GM03348 (cell line): ENCODE results near the gene ZNF189.
"Not testable (repeated sequence)": the region's sequence is repeated elsewhere in the genome, so short reads cannot be mapped to it uniquely, and the experiment has no call there.

Source experiments
- DNase-seq: peaks from one replicate; pipeline ENCODE4 v3.0.0; 2012; ENCODE audit warnings: low spot score

The ZNF189 gene

DNA sequence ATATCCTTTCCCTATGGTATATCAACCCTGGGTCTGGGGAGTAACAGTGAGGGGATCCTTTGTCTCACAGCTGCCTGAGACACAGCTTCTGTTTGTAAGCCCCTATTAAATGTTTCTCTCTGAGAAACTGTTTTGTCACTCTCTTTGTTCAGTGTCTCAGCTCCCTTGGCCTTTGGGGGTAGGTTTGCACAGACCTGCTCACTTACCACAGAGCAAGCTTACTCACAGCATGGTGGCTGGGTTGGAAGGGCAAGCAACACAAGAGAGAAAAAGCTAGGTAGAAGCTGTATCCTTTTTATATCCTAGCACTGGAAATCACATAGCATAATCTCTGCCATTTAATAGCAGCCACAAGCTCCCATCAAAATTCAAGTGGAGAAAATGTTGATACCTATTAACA lies 18.4 kb upstream of the ZNF189 start:
- no peak for DNase-seq

DNA sequence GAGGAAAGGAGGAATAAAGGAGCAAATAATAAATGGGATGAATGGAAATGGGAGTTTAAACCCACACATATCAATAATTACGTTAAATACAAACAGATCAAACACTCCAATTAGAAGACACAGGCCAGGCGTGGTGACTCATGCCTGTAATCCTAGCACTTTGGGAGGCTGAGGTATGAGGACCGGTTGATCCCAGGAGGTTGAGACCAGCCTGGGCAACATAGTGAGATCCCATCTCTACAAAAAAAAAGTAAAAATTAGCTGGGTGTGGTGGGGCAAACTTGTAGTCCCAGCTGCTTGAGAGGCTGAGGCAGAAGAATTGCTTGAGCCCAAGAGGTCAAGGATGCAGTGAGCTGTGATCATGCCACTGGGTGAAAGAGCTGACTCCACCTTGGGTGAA lies 17.5 kb upstream of the ZNF189 start:
- DNase-seq, result no peak

DNA sequence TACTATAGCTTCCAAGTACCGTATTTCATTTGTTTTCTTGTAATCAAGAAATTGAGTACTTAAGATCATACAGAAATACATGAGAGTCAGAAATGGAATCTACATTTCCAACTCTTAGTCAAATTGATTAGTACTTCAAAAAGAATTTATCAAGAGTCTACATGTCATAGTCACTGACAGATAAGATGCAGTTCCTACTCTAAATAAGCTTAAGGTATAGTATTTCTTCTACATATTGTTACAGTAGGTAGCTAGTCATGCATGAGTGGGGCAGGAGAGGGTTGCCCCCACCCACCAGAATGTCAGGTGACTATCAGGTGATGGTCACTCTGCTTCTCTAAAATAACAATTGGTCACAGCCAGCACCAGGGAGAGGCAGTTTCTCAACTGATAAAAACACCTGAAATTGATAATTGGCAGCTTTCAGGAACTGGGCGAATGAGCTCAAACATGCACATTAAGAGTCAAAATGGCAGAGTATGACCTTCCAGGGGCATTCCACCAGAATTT lies 16.8 kb upstream of the ZNF189 start:
- DNase-seq, result no peak

DNA sequence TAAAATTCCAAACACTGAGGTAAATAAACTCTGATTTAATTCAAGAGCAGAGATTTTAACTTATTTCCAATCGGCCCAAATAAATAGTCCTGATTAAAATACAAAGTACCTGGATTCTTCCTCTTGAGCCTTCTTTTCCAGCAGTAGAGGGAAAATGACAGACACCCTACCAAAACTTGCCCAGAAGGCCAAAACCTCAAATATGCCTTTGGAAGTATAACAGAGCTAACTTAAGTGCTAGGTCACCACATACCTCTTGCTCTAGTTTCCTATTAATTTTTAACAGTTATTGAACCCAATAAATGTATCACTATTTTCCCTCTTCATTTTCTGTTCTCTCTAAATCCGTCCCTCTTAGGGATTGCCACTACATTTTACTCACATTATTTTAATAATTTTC lies 15.3 kb upstream of the ZNF189 start:
- DNase-seq, result no peak

DNA sequence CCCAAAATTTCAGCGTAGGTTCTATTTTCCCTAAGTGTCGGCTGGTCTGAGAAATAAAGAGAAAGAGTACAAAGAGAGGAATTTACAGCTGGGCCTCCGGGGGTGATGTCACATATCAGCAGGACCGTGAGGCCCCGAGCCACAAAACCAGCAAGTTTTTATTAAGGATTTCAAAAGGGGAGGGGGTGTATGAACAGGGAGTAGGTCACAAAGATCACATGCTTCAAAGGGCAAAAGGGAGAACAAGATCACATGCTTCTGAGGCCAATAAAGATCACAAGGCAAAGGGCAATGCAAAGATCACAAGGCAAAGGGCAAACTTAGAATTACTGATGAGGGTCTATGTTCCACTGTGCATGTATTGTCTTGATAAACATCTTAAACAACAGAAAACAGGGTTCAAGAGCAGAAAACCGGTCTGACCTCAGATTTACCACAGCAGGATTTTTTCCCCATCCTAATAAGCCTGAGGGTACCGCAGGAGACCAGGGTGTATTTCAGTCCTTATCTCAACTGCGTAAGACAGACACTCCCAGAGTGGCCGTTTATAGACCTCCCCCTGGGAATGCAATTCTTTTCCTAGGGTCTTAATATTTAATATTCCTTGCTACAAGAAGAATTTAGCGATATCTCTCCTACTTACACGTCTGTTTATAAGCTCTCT lies 13.6 kb upstream of the ZNF189 start, which contains the start of gene BAAT:
BAAT (minus strand) TSS at position 134 of the 664 bp plus-strand sequence. CDS start 13,602 bp downstream, outside the sequence.
- not testable (repeated sequence) for DNase-seq

DNA sequence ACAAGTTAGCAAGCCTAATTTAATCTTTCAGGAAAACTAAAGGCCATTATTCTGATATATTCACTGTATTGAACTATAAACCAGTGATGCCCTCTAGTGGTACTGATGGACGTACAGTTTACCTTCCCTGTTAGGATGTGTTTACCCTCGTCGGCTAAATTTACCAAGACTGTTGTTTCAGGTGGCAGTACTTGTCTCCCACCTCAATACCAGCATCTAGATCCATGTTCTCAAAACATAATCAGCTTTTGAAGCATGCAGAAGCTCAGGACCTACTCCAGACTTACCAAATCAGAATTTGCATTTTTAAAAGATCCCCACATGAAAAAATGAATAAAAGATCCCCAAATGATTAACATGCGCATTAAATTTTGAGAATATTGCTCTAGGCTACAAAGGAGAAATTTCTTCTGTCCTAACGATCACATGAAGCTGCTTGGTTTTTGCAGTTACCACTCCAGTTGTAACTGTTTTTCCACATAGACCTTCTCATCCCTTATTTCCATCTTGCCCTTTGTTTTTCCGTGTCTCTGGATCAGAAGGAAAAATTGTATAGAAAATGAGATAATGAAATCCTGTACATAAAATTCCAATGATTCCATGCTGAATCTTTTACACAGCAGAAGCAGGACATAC lies 10.7 kb upstream of the ZNF189 start:
- peak; percentile 31 for DNase-seq

DNA sequence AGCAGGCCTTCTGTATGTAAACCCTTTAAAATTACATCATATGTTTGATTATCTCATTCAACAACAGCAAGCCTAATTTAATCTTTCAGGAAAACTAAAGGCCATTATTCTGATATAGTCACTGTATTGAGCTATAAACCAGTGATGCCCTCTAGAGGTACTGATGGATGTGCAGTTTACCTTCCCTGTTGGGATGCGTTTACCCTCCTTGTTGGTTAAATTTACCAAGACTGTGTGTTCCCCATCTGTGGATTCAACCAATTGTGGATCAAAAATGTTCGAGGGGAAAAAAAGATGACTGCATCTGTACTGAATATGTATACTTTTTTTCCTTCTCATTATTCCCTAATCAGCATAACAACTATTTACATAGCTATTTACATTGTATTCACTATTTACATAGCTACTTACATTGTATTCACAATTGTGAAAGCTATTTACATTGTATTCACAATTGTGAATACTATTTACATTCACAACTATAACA lies 10.1 kb upstream of the ZNF189 start:
- no peak for DNase-seq

DNA sequence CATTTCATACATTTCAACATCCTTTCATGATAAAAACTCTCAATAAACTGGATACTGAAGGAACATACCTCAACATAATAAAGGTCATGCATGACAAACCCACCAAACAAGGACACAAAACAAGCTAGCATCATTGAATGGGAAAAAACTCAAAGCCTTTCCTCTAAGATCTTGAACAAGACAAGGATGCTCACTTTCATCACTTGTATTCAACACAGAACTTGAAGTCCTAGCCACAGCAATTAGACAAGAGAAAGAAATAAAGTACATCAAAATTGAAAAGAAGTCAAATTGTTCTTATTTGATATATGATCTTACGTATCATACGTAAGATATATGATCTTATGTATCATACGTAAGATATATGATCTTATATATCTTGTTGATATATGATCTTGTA lies 5.5 kb upstream of the ZNF189 start:
- DNase-seq, result no peak

DNA sequence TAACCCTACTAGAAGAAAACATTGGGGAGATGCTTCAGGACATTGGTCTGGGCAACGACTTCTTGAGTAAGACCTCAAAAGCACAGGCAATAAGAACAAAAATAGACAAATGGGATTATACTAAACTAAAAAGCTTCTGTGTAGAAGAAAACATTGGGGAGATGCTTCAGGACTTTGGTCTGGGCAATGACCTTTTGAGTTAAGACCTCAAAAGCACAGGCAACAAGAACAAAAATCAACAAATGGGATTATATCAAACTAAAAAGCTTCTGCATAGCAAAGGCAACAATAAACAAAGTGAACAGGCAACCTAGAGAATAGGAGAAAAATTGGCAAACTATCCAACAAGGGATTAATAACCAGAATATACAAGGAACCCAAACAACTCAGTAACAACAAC lies 4.0 kb upstream of the ZNF189 start:
- no peak for DNase-seq

DNA sequence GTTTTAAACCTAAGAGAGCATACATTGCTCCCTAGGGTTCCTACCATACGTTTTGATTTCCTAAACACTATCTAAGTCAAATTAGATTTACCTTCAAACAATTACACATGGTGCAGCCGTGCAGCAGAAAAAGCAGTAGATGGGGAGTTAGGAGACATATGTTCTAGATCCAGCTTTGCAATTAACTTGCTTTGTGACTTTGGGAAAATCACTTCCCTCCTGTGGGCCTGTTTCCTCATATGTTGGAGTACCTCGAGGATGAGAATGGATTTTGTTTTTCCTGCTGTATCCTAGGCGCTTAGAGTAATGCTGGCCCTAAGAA lies 944 bp upstream of the ZNF189 start:
- no peak for DNase-seq

DNA sequence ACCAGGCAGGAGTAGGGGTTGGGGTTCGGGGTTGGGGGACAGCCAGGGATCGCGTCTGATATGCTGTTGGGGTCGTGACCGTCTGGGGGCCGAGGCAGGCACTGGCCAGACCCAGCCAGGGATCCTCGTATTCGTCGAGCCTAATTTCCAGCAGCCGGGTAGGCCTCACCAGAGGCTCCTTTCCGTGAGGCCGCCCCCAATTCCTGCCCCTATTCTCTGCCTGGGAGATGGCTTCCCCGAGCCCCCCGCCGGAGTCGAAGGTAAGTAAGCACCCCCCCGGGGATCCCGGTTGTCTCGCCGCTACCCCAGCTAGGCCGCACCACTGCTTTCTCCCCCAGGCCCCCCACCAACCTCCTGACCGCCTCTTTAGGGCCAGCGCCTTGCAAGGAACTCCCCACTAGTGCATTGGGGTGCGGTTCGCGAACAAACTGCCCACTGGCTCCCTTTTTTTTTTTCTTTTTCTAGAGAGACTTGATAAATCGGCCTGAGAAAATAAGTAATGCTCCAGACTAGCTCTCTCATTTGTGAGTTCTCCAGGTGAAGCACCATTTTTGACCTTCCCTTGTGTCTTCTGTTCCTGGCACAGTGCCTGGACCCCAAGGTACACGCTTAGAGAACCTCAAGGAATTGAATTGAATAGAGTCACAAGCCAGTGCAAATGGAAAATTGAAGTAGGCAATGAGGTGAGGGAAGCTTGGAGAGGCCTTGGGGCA lies 435 bp downstream of the ZNF189 start:
- DNase-seq, result no peak

DNA sequence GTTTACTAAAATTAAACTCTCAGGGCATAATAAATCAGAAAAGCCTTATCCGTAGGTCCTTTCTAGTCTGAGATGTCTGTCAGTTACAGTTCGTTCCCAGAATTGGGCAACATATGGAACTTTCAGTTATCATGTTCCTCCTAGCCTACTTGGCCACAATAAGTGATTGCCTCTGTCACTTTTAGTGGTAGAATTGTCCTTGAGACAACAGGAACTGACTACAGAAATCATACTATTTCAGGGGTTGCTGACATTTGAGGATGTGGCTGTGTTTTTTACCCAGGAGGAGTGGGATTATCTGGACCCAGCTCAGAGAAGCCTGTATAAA lies 956 bp downstream of the ZNF189 start:
- no peak for DNase-seq

DNA sequence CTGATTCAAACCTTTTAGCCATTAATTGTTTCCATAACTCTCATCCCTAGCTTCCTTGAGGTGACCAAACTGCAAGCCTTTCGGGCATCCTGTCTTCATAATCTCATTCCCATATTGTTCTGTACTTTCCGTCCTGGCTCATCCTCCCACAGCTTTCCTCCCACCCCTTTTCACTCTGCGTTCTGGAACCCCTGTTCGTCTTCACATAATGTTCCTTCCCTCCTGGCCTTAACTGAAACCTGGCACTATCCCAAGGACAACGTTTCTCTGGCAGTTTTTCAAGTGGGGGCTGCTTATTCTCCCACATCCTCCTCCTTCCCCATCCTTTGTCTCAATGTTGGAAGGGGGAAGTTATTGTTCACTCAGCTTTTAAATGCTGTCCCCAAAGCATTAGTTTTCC lies 1.5 kb downstream of the ZNF189 start:
- no peak for DNase-seq

DNA sequence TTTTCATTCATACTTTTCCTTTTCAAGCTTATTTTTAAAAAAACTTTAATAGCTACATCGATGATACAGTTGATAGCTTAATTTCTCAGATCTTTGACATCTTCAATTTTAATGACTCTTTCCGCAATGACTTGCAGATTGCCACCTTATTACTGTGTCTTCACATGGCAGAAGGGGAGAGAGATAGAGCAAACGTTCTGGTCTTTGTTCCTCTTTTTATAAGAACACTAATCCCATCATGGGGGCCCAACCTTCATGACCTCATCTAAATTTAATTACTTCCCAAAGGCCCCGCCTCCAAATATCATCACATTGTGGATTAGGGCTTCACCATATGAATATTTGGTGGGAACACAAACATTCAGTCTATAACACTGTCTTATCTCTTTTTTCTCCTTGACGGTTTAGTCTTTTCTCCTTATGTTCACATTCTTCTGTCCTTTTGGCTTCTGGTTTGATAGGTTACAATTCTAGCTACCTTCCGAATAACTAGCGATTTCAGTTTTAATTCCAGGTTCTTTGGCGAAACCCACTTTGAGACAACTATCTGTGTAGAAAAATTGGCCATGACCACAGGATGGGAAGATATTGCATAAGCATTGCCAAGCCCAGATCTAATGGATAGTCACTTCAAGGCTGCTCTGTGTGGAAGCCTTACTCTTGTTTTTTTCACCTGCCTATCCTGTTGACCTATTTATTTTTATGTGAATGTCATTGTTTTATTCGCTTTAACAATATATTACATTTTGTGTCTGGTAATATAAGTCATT lies 5.0 kb downstream of the ZNF189 start:
- DNase-seq, result no peak

DNA sequence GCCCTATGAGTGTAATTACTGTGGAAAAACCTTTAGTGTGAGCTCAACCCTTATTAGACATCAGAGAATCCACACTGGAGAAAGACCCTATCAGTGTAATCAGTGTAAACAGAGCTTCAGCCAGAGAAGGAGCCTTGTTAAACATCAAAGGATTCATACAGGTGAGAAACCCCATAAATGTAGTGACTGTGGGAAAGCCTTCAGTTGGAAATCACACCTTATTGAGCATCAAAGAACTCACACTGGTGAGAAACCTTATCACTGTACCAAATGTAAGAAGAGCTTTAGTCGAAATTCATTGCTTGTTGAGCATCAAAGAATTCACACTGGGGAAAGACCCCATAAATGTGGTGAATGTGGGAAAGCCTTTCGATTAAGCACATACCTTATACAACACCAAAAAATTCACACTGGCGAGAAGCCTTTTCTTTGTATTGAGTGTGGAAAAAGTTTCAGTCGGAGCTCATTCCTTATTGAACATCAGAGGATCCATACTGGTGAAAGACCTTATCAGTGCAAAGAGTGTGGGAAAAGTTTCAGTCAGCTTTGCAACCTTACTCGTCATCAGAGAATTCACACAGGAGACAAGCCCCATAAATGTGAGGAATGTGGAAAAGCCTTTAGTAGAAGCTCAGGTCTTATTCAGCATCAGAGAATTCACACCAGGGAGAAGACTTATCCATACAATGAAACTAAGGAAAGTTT lies 9.9 kb downstream of the ZNF189 start:
- no peak for DNase-seq

DNA sequence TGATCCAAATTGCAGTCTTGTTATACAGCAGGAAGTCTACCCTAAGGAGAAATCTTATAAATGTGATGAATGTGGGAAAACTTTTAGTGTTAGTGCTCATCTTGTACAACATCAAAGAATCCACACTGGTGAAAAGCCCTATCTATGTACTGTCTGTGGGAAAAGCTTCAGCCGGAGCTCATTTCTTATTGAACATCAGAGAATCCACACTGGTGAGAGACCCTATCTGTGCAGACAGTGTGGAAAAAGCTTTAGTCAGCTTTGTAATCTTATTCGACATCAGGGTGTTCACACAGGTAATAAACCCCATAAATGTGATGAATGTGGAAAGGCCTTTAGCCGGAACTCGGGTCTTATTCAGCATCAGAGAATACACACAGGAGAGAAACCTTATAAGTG lies 10.4 kb downstream of the ZNF189 start:
- DNase-seq, result no peak

DNA sequence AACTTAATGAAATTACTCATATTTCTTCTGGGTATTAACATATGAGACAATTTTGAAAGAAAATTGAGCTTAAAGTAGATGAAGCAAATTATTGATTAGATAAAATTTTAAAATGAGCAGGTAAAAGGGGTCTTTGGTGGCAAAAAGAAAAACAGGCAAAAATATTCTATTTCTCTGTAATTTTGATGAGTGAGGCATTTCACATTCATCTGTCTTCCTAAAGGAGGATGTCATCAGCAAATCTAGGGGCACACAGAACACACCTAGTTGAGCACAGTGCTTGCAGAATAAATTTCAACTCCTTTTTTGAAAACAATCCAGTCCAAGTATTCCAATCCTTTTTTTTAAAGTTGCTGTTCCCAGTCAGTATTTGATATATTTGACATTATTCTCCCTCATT lies 16.2 kb downstream of the ZNF189 start:
- no peak for DNase-seq

DNA sequence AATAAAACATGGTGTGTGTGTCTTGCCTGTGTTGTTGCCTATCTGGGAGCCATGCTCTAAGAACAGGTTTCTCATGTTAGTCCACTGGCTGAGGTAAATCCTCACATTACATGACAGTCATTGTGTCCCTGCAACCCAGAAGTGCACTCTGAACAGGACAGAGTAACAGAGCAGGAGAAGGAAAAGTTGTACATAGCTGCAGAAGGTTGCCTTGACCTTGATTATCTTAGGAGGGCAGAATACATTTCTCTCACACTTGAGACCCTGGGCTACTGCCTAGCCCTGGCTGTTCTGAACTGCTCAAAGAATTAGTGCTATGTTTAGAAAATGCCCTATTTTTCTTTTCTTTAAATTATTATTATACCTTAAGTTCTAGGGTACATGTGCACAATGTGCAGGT lies 16.9 kb downstream of the ZNF189 start:
- DNase-seq, result no peak

DNA sequence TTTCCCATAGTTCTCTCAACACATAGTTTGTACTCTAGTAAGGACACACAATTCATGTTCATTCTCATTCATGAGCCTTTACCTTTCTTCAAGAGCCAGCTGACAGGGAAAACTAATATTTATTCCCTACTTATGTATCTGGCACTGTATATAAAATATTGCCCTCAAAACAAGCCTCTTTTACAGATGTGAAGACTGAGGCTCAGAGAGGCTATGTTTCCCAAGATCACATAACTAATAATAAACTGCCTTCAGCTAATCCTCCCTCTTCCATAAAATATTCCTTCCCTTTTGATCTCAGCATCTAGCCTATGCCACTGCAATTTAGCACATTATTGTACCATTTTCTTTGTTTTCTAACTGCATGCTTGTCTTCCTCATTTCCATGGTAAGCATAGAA lies 18.7 kb downstream of the ZNF189 start:
- no peak for DNase-seq

DNA sequence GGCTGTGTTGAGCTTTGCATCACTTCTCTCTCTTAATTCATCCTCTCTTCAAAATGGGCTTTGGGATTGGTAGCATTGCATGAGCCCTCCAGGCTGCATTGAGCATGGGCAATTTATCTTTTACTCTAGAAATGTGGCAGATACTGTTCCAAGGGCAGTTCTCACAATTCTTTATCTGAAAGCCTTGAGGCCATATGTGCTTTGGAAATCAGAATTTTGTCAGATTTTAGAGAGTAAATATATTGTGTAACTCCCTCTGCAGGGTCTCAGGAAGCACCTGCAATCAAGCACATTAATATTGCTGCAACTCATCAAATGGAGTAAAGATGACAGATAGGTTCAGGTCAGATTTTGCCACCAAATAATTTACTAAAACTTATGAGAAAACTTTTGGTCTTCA lies 19.3 kb downstream of the ZNF189 start:
- no peak for DNase-seq

DNA sequence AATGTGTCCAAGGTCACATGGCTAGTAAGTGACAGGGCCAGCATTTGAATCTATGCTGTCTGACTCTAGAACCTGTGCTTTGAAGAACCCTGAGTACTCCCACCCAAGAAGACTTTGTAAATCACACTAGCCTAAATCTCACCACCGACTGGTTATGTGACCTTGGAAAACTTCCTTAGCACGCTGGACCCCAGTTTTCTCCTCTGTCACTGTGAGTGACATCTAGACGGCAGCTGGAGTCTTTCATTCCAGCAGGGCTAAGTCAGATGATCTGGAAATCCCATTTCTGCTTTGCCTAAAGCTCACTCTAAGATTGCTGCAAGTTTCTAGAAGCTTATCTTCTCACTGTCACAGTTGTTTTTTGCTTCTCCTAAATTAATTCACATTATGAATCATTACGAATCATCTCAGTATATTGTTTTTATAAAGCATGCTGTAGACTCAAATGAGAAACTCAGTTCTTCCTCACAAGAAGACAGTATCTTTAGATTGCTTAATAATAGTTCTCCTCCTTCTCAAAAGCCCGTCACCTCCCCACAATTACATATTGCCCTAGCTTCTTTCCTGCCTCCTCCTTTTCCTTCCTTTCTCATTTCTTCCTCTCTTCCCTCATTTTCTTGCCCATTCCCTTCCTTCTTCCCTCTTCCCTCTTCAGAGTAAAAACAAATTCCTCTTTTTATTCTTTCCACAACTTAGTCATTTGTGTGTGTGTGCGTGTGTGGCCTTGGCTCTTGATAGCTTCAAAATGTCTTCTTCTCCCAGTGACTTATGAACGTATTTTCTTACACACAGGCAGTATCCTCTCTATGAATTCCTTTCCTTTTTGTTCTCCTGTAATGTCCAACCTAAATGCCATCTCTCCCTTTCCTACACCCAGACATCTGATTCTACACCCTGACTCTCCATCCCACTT lies 20.1 kb downstream of the ZNF189 start:
- no peak for DNase-seq
